Inflammatory macrophage treated with lipopolysaccharide for 1 hour (primary cell): ENCODE measurements around the gene BRSK2.

Source experiments
- DNase-seq, 2 donors: peaks; one replicate each; pipeline ENCODE4 v3.0.0-alpha.2; 2020 to 2022

Gene BRSK2

DNA sequence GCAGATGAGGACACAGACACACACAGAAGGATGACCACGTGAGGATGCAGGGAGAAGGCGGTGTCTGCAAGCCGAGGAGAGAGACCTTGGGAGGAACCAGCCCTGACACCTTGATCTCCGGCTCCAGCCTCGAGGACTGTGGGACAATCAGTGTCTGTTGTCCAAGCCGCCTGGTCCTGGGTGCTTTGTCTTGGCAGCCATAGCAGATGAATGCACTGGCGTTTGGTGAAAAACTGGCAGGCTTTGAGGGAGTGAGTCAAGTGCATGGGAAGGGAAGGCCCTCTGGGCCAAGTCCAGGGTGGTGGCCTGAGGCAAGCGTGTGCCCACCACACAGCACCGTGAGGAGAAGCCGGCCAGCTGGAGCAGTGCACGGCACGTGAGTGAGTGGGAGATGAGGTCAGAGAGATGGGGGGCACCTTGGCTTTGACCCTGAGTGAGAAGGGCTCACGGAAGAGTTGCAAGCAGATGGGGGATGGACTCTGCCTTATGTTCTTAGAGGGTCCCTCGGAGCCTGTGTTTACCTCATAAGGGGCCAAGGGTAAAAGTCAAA is 12.4 kb upstream of the BRSK2 start:
- no peak for DNase-seq

DNA sequence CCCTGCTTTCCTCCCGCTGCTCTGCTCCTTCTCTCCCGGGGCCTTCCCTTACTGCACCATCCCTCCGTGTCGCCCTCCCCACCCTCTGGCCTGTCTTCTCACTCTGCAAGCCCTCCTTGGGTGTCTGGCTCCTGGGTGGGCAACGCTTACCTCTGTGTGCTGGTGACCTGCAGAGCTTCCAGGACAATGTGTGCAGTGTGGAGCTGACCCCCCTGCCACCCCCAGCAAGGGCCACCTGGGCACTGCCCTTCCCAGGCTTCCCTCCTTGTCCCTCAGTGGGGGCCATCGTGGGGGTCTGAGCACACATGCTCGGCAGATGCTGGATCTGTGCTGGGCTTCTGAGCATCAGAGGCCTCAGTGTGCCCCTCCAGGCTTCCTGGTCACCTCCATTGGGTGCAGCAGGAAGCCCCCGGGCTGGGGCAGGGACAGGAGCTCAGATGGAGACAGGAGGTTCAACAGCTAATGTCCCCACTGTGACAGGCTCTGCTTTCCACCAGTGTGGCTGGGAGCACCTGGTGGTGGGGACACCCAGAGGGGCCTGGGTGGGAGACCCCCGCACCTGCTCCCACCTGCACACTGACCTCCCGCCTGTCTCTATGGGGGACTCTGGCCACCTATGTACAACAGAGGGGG is 7.8 kb upstream of the BRSK2 start:
- no peak for DNase-seq

DNA sequence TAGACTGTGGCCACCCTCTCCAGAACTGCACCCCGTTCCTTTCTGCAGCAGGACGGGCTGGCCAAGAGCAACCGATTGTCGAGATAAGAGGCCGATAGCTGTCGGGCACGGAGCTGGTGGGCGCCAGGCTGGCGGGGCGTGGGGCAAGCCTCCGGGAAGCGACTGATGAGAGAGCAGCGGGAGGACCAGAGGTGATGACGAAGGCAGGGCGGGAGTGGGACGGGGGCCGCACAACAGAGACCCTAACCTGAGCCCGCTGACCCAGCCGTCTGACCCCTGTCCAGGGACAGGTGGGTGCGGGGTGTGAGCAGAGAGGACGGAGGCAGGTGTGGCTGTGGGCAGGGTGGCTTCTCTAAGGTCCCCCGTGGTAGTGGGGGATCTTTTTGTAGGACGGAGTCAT is 7.3 kb upstream of the BRSK2 start:
- DNase-seq: no peak

- peak; percentile 81 to 86 for DNase-seq
Measured at GRCh38 chr11:1382831-1383607, 6.7 kb upstream of the BRSK2 start.

DNA sequence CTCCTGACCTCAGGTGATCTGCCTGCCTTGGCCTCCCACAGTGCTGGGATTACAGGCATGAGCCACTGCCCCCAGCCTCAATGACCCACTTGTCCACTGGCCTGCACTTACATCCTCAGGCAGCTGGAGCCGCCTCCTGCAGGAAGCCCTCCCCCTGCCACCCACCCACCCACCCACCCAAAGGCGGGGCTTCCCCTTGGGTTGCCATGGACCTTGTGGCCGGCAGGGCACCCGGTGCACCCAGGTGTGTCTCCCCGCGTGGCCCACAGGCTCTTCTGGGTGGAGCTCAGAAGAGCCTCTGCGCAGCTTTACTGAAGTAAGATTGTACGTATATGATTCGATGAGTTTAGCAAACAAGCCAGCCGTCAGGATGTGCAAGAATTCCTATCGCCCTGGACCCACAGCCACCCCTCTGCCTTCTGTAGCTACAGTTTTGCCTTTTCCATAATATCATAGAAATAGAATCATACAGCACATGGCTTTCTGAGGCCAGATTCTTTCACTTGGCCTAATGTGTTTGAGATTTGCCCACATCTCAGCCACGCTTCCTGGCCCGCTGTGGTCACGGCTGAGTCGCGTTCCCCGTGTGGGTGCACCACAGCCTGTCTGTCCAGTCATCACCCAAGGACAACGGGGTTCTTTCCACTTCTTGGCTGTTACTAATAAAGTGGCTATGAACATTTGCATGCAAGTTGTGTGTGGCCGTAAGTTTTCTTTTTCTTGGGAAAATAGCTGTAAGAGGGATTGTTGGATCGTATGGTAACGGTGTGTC is 5.3 kb upstream of the BRSK2 start:
- DNase-seq: peak; percentile 20 to 56

DNA sequence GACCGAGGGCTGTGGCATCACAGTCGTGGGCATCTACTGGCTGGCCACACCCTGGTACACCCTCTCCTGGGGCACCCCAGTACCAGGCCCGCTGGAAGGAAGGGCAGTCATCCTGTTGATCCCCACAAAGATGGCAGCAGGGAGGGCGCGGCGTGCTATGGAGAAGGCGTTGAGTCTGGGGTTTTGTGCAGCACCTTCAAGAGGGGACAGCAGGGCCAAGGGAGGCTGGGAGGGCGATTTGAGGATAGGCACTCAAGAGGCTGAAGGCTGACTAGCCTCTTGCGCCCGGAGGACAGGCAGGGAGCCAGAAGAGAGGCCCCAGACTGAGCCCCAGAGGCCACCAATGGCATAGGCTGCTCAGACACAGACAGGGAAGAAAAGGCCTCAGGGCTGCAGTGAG is 2.2 kb upstream of the BRSK2 start:
- no peak for DNase-seq

DNA sequence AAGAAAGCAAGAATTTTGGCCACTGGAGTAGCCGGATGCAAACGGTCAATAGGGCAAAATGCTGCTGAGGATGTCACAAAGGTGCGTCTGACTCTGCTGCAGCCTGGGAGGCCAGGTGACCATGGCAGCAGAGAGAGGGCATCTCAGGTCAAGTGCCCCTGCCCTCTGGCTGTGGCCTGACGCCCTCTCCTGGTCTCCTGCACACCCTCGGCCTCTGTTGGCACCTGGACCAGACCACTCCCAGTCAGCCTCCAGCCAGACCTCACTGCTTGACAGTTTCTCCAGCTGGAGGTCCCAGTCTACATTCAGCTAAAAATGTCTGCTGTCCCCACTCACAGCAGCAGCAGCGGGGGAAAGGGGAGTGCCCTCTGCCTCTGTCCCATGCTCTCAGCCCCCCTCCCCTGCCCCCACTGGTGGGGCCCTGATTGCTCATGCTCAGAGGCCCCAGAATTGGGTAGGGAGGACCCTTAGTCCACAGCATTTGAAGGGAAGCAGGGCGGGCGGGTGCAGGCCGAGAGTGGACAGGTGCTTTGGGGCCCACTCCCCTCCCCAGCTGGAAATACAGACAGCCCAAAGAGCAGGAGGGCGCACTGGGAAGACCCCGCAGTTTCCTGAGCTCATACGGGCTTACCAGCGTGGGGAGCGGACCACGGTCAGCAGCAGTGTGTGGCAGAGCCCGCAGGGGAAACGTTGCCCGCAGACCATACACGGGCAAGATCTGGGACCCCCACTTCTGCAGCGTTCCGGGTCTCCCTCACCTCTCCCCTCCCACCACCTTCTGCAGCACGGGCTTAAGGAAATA is 1.6 kb upstream of the BRSK2 start:
- no peak for DNase-seq

DNA sequence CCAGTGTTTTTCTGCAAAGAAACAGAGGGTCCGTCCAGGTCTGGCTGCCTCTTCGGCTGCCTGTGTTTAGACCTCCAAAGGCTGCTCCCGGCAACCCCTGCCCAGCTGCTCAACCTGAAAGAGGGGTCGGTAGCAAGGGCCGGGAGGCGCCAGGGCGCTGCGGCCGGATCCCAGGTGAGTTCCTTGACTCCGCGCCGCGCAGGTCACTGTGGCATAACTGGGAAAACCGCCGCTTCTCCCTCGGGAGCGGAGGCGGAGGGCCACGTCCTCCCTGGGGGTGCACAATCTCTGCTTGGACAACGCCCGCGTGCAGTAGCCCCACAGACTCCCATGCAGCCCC is 1.0 kb upstream of the BRSK2 start:
- DNase-seq: no peak

- peak; percentile 90 to 97 for DNase-seq
Measured at GRCh38 chr11:1389103-1389931, 417 bp upstream of the BRSK2 start.

- no peak for DNase-seq
Measured at GRCh38 chr11:1390569-1391164, 933 bp downstream of the BRSK2 start.

- no peak for DNase-seq
Measured at GRCh38 chr11:1391165-1392075, 1.7 kb downstream of the BRSK2 start.

DNA sequence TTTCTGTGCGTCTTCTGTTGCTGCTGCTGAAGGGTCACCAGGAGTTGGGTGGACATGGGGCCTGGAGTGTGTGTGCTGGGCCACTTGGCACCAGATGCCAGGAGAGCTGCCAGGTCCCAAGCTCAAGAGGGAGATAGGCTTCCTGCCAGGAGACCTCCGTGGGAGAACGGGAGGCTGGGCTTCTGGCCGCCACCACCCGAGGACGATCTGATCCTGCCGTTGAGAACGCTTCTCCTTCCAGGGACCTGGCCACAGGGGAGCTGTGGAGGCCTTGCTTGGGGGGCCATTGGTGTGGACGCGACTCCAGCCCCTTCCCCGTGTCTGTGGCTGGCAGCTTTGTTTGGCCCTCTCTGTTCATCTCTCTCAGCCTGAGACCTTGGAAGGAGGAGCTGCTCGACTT is 2.4 kb downstream of the BRSK2 start:
- DNase-seq: no peak

GRCh38 chr11:1392561-1392960 is 2.8 kb downstream of the BRSK2 start:
- DNase-seq: no peak

- DNase-seq: no peak
Measured at GRCh38 chr11:1393038-1393710, 3.4 kb downstream of the BRSK2 start.

DNA sequence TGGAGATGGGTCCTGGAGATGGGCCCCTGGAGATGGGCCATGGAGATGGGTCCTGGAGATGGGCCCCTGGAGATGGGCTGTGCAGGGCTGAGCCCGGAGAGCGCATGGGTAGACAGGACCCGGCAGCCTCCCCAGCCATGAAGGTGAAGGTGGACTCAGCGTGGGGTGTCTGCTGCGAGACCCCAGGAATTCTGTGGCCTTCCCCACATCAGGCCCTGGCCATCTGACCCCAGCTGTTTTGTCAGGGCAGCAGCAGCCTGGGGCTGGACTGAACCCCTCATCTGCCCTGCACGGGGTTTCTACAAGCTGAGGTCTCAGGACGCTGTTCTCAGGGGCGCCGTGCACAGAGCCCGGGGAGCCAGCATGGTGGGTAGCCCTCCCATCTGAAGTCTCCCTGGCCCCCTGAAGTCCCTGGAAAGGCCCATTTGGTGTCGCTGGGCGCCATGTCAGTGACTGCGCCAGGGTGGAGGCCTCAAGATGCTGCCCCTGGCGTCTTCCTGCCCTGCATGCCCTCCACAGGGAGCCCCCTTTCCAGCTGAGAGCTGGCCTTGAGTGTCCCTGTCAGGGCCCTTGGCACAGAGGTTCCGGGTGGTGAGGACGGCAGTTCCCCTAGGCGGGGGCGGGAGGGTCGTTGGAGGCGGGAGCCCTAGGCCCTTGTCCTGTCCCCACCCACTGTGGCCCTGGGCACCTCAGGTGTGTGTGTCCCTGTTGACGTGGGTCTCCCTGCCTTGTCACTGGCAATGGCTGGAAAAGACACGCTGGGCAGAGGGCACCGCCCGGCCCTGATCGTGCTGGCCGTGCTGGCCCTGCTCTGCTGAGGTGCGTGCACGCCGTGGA is 5.4 kb downstream of the BRSK2 start:
- no peak for DNase-seq

DNA sequence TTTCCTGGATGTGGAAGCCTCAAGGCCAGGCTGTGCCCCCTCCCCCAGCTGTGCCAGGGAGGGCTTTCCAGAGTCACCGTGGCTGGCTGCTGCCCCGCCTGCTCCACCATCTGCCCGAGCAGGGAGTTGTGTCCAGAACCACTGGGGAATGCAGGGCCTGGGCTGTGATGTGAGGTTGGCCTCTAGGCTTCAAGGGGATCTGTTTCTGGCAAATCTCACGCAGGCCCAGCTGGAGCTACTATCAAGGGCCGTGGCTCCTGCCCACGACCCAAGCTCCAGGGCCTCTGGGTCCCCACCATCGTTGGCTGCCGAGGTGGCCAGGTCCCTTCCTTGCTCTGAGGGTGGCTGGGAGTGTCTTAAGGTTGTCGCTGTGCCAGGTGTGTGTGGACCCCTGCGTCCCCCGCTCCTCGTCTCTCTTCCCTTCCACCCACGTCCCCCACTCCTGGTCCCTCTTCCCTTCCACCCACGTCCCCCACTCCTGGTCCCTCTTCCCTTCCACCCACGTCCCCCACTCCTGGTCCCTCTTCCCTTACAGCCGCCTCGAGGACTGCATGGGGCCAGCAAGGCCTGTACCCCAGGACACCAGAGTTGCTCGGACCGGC is 6.1 kb downstream of the BRSK2 start:
- no peak for DNase-seq

DNA sequence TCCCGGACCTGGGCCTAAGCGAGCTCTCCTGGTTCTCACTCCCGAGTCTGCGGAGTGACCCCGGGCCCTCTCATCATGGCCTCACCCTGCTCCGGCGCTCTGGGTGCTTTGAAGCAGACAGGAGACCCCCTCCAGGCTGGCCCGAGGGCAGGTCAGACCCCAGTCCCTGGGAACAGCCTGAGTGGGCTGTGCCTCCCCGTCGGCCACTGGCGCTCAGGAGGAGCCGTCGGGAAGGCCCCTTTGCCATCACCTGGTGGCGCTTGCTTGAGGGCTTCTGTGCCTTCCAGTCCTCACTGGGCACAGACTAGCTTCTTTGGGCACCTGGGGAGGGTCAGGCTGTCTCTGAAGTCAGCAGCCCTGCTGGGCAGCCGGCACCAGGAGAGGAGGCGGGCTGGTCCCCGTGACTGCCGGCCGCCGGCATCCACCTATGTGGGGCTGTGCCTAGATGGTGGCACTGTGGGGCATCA is 6.7 kb downstream of the BRSK2 start:
- DNase-seq: no peak

GRCh38 chr11:1397146-1397861 is 7.6 kb downstream of the BRSK2 start:
- DNase-seq: no peak
